Transverse colon (tissue), 4 donors: ENCODE results near the gene RNPEPL1. TPM values are rescaled to one million over a fixed set of nuclear protein-coding genes. Genes with fewer than 3 reads are reported as not detected.

Experiments used
- DNase-seq: peaks from one replicate; pipeline ENCODE4 v3.0.0-alpha.2; 2019
- H3K27ac ChIP-seq, 4 donors: fragments of 200-600 bp; sonication (generic); 2 replicates each; pipeline ENCODE4 v1.5.1; 2016 to 2018; ENCODE audit warnings: inconsistent platforms in 4 of 4
- H3K27me3 ChIP-seq: fragments of 200-600 bp; sonication (generic); 2 replicates; pipeline ENCODE4 v1.5.1; 2017; ENCODE audit warnings: inconsistent platforms
- H3K36me3 ChIP-seq, 4 donors: fragments of 200-600 bp; sonication (generic); 2 replicates each; pipeline ENCODE4 v1.5.1; 2017 to 2019; ENCODE audit warnings: inconsistent platforms in 4 of 4
- H3K4me1 ChIP-seq, 4 donors: fragments of 200-600 bp; sonication (generic); 2 replicates each; pipeline ENCODE4 v1.5.1; 2017 to 2020; ENCODE audit warnings: inconsistent platforms in 4 of 4
- H3K4me3 ChIP-seq, 4 donors: fragments of 200-600 bp; sonication (generic); 1 replicate in 1 of 4; 2 replicates in 3 of 4; pipeline versions ENCODE4 v1.5.1 to v1.6.1; 2017 to 2019; ENCODE audit warnings: inconsistent platforms in 4 of 4
- H3K9me3 ChIP-seq, 2 donors: fragments of 200-600 bp; sonication (generic); 2 replicates each; pipeline ENCODE4 v1.5.1; 2017 to 2019; ENCODE audit warnings: inconsistent platforms in 2 of 2
- CTCF ChIP-seq, 5 experiments: fragments of 200-600 bp in 3 of 5; fragments of 450-650 bp in 2 of 5; sonication (generic) in 3 of 5; IDR thresholded peaks; 1 replicate in 2 of 5; 2 replicates in 3 of 5; pipeline ENCODE4 v1.5.1; 2016 to 2017; ENCODE audit warnings: antibody characterized with exemption in 5 of 5, inconsistent platforms in 3 of 5, mild to moderate bottlenecking in 2 of 5, moderate library complexity in 1 of 5
- EP300 ChIP-seq: sonication (generic); formaldehyde crosslinking; IDR thresholded peaks from one replicate; pipeline ENCODE4 v1.6.1; 2017; ENCODE audit warnings: antibody characterized with exemption, low read depth
- POLR2A ChIP-seq: fragments of 450-650 bp; IDR thresholded peaks from one replicate; pipeline ENCODE4 v1.6.1; 2016; ENCODE audit warnings: antibody characterized with exemption, mild to moderate bottlenecking, moderate library complexity
- POLR2AphosphoS5 ChIP-seq, 3 donors: sonication (generic); formaldehyde crosslinking; IDR thresholded peaks; one replicate each; pipeline ENCODE4 v1.6.1; 2016; ENCODE audit warnings: antibody characterized with exemption in 3 of 3
- WGBS, 2 donors: methylation state at CpG; one replicate each; pipeline ENCODE4 v1.1.5; 2018; ENCODE audit warnings: low coverage in 1 of 2; 5-methylcytosine and 5-hydroxymethylcytosine counted together
- in situ Hi-C, 4 donors: fragments of 200-750 bp; cut with MboI; loops; one replicate each; pipeline versions ENCODE4 v1.15.0 to v1.15.1; 2017; ENCODE audit warnings: low sequenced_read_pairs in 3 of 4, low pct_ligation_motif_present in 1 of 4, low pct_unique_long_range_greater_than_20kb in 1 of 4
- intact Hi-C: fragments of 100-400 bp; cut with DNase I; formaldehyde crosslinking; loops from one replicate; pipeline ENCODE4 v1.15.1; 2023; ENCODE audit warnings: low total_unique reads
- total RNA-seq, 4 donors: library from RNA; depleted of rRNA; stranded (reverse); fragments of >200 nt; gene quantifications; one replicate each; pipeline ENCODE4 v1.1.0, GENCODE V29; 2016

Gene RNPEPL1
- total RNA-seq, 4 donors from 2014 or later = 118 to 208 (median 151) TPM

- Histone ChIP-seq H3K4me3 (no peak overlapping the region), H3K36me3 (peaks cover 0 to 5% (median 0%) of the 10 kb centered on the region in 4 donors), H3K4me1 (peaks cover under 1 to 7% (median 5%) of the 10 kb centered on the region in 4 donors), H3K27ac (no peak overlapping the region), H3K9me3 (no peaks in the 10 kb centered on the region), H3K27me3 (no peaks in the 10 kb centered on the region)
- in situ Hi-C loops (no loop called here), intact Hi-C loops (no loop called here)
- DNase-seq = no peak
- TF ChIP-seq EP300 (no peak), POLR2AphosphoS5 (IDR thresholded peaks at IDR 0.05) (no peak), CTCF (IDR thresholded peaks at IDR 0.05) (no peak), POLR2A (no peak)
- WGBS, 2 donors = 90% methylated on average over 20 of the region's 20 CpGs; no CpG with 5 or more reads in 1 of the 2 donors
Observed at GRCh38 chr2:240593026-240593702, 24.9 kb downstream of the RNPEPL1 start.

- Histone ChIP-seq H3K27me3 (no peaks in the 10 kb centered on the region), H3K27ac (no peak overlapping the region), H3K4me3 (no peak overlapping the region), H3K4me1 (peaks cover 0 to 4% (median 0%) of the 10 kb centered on the region in 4 donors), H3K36me3 (peaks cover 0 to 5% (median 0%) of the 10 kb centered on the region in 4 donors), H3K9me3 (no peaks in the 10 kb centered on the region)
- in situ Hi-C loops (no loop called here), intact Hi-C loops (no loop called here)
- WGBS, 2 donors = 80 to 93% methylated on average over 2 to 18 of the region's 19 CpGs
- peak; percentile 5 for DNase-seq
- no peak for TF ChIP-seq CTCF (IDR thresholded peaks at IDR 0.05)
- no peak for TF ChIP-seq POLR2AphosphoS5 (IDR thresholded peaks at IDR 0.05)
- TF ChIP-seq EP300 = no peak
- TF ChIP-seq POLR2A = no peak
Observed at GRCh38 chr2:240593703-240594451, 25.6 kb downstream of the RNPEPL1 start.

GRCh38 chr2:240594511-240595380 is 26.5 kb downstream of the RNPEPL1 start:
- peaks cover 0 to 4% (median 0%) of the 10 kb centered on the region in 4 donors for H3K4me1 ChIP-seq
- peak; percentile 4 for DNase-seq
- no peaks in the 10 kb centered on the region for H3K27me3 ChIP-seq
- in situ Hi-C loops = no loop called here
- H3K27ac ChIP-seq = no peak overlapping the region
- peaks cover 0 to 5% (median 0%) of the 10 kb centered on the region in 4 donors for H3K36me3 ChIP-seq
- WGBS, 2 donors = 91% methylated on average over 32 of the region's 34 CpGs; no CpG with 5 or more reads in 1 of the 2 donors
- no peak overlapping the region for H3K4me3 ChIP-seq
- TF ChIP-seq POLR2AphosphoS5 (IDR thresholded peaks at IDR 0.05) (no peak), CTCF (IDR thresholded peaks at IDR 0.05) (no peak), POLR2A (no peak), EP300 (no peak)
- intact Hi-C loops = no loop called here
- no peaks in the 10 kb centered on the region for H3K9me3 ChIP-seq
